H9 (cell line): ENCODE measurements around the gene PDE4C. TPM values are rescaled to one million over a fixed set of nuclear protein-coding genes. Genes with fewer than 3 reads are reported as not detected.
A peak's percentile ranks its signal among the peaks of the same experiment; 100 is the strongest.

Experiments
- DNase-seq: peaks from one replicate; pipeline ENCODE4 v3.0.0-alpha.2; 2017
- H2AFZ ChIP-seq: one replicate; pipeline ENCODE4 v1.6.1; 2013; ENCODE audit warnings: mild to moderate bottlenecking, low read length, control low read depth, moderate library complexity
- H2AK5ac ChIP-seq: 2 replicates; pipeline ENCODE4 v1.6.1; 2013; ENCODE audit warnings: low read length, control low read depth, mixed read lengths; ENCODE audit not compliant: insufficient read length
- H2BK120ac ChIP-seq: one replicate; pipeline ENCODE4 v1.6.1; 2013; ENCODE audit warnings: low read depth, mild to moderate bottlenecking, low read length, control low read depth, inconsistent platforms; ENCODE audit not compliant: poor library complexity, severe bottlenecking
- H2BK12ac ChIP-seq: 2 replicates; pipeline ENCODE4 v1.6.1; 2013; ENCODE audit warnings: low read length, control low read depth, mixed read lengths, low read depth; ENCODE audit not compliant: insufficient read length
- H2BK15ac ChIP-seq: 2 replicates; pipeline ENCODE4 v1.6.1; 2013; ENCODE audit warnings: low read depth, low read length, control low read depth
- H2BK20ac ChIP-seq: one replicate; pipeline ENCODE4 v1.6.1; 2013; ENCODE audit warnings: low read depth, mild to moderate bottlenecking, low read length, control low read depth, inconsistent platforms; ENCODE audit not compliant: poor library complexity, severe bottlenecking
- H2BK5ac ChIP-seq: 2 replicates; pipeline ENCODE4 v1.6.1; 2013; ENCODE audit warnings: low read length, control low read depth, mixed read lengths; ENCODE audit not compliant: insufficient read length
- H3K14ac ChIP-seq: 2 replicates; pipeline ENCODE4 v1.6.1; 2013; ENCODE audit warnings: low read length, control low read depth; ENCODE audit not compliant: insufficient read depth
- H3K18ac ChIP-seq: 2 replicates; pipeline ENCODE4 v1.6.1; 2013; ENCODE audit warnings: low read depth, mild to moderate bottlenecking, mixed read lengths, low read length, control low read depth; ENCODE audit not compliant: insufficient read length
- H3K23ac ChIP-seq: 2 replicates; pipeline ENCODE4 v1.6.1; 2013; ENCODE audit warnings: low read length, control low read depth, mixed read lengths, low read depth; ENCODE audit not compliant: insufficient read length
- H3K23me2 ChIP-seq: 2 replicates; pipeline ENCODE4 v1.6.1; 2013; ENCODE audit warnings: low read depth, mild to moderate bottlenecking, mixed read lengths, low read length, control low read depth; ENCODE audit not compliant: insufficient read length, poor library complexity, severe bottlenecking
- H3K27ac ChIP-seq: 2 replicates; pipeline ENCODE4 v1.5.1; 2013; ENCODE audit warnings: low read length, control low read depth, mixed read lengths, low read depth; ENCODE audit not compliant: insufficient read length
- H3K27me3 ChIP-seq: 2 replicates; pipeline ENCODE4 v1.6.1; 2013; ENCODE audit warnings: low read length, control low read depth, inconsistent platforms; ENCODE audit not compliant: insufficient read depth
- H3K4ac ChIP-seq: 2 replicates; pipeline ENCODE4 v1.6.1; 2013; ENCODE audit warnings: low read depth, mild to moderate bottlenecking, control low read depth, inconsistent platforms, low read length, moderate library complexity
- H3K4me1 ChIP-seq: 2 replicates; pipeline ENCODE4 v1.6.1; 2013; ENCODE audit warnings: low read length, control low read depth, inconsistent platforms; ENCODE audit not compliant: insufficient read depth
- H3K4me2 ChIP-seq: 2 replicates; pipeline ENCODE4 v1.6.1; 2013; ENCODE audit warnings: low read length, control low read depth, mixed read lengths; ENCODE audit not compliant: insufficient read length, insufficient read depth
- H3K56ac ChIP-seq: 2 replicates; pipeline ENCODE4 v1.6.1; 2013; ENCODE audit warnings: low read depth, mild to moderate bottlenecking, mixed read lengths, low read length, control low read depth; ENCODE audit not compliant: insufficient read length
- H3K79me1 ChIP-seq: 2 replicates; pipeline ENCODE4 v1.6.1; 2013; ENCODE audit warnings: low read depth, mild to moderate bottlenecking, moderate library complexity, low read length, control low read depth, inconsistent platforms; ENCODE audit not compliant: insufficient read depth, poor library complexity, severe bottlenecking
- H3K79me2 ChIP-seq: 2 replicates; pipeline ENCODE4 v1.6.1; 2013; ENCODE audit warnings: low read length, control low read depth, inconsistent platforms; ENCODE audit not compliant: insufficient read depth
- H3K9ac ChIP-seq: 2 replicates; pipeline ENCODE4 v1.6.1; 2013; ENCODE audit warnings: low read length, control low read depth, mixed read lengths; ENCODE audit not compliant: insufficient read length; ENCODE audit errors: extremely low read depth
- H3K9me3 ChIP-seq: one replicate; pipeline ENCODE4 v1.6.1; 2013; ENCODE audit warnings: low read depth, low read length, inconsistent platforms; ENCODE audit not compliant: control insufficient read depth
- H3T11ph ChIP-seq: one replicate; pipeline ENCODE4 v1.6.1; 2013; ENCODE audit warnings: mild to moderate bottlenecking, low read length, control low read depth, inconsistent platforms
- H4K20me1 ChIP-seq: one replicate; pipeline ENCODE4 v1.6.1; 2013; ENCODE audit not compliant: control insufficient read depth, insufficient read length, insufficient read depth
- H4K5ac ChIP-seq: 2 replicates; pipeline ENCODE4 v1.6.1; 2013; ENCODE audit warnings: low read depth, mild to moderate bottlenecking, mixed read lengths, low read length, control low read depth; ENCODE audit not compliant: insufficient read length
- H4K8ac ChIP-seq: replicated peaks from 2 replicates; pipeline ENCODE4 v1.6.1; 2013; ENCODE audit warnings: low read length, control low read depth, mixed read lengths, low read depth; ENCODE audit not compliant: insufficient read length
- H4K91ac ChIP-seq: 2 replicates; pipeline ENCODE4 v1.6.1; 2013; ENCODE audit warnings: low read depth, mild to moderate bottlenecking, moderate library complexity, mixed read lengths, low read length, control low read depth; ENCODE audit not compliant: insufficient read length
- H3K27ac Mint-ChIP-seq, 3 experiments: 2 replicates in 2 of 3; 3 replicates in 1 of 3; pipeline ENCODE4 v1.8.0; 2020 to 2021; ENCODE audit warnings: mixed read lengths in 3 of 3, mild to moderate bottlenecking in 1 of 3, moderate library complexity in 1 of 3
- H3K27me3 Mint-ChIP-seq: 2 replicates; pipeline ENCODE4 v1.8.0; 2021; ENCODE audit warnings: low read depth, mild to moderate bottlenecking, moderate library complexity, mixed read lengths
- H3K36me3 Mint-ChIP-seq, 3 experiments: 2 replicates in 2 of 3; 3 replicates in 1 of 3; pipeline ENCODE4 v1.8.0; 2020 to 2021; ENCODE audit warnings: low read depth in 3 of 3, mixed read lengths in 3 of 3; ENCODE audit not compliant: insufficient read depth in 1 of 3
- H3K4me1 Mint-ChIP-seq, 2 experiments: 2 replicates each; pipeline ENCODE4 v1.8.0; 2020; ENCODE audit warnings: mixed read lengths in 2 of 2
- H3K4me3 Mint-ChIP-seq, 2 experiments: 2 replicates in 1 of 2; 3 replicates in 1 of 2; pipeline ENCODE4 v1.8.0; 2020 to 2021; ENCODE audit warnings: mild to moderate bottlenecking in 2 of 2, mixed read lengths in 2 of 2, moderate library complexity in 1 of 2
- H3K9me3 Mint-ChIP-seq, 2 experiments: 2 replicates in 1 of 2; 3 replicates in 1 of 2; pipeline ENCODE4 v1.8.0; 2020; ENCODE audit warnings: mild to moderate bottlenecking in 2 of 2, mixed read lengths in 2 of 2, moderate library complexity in 1 of 2
- CTCF ChIP-seq: fragments of 200-600 bp; sonication (generic); conservative IDR thresholded peaks from 3 replicates; pipeline ENCODE4 v1.8.0; 2021; ENCODE audit warnings: antibody characterized with exemption, mild to moderate bottlenecking
- total RNA-seq: library from RNA; stranded (reverse); gene quantifications from 2 replicates; pipeline ENCODE4 v1.2.1, GENCODE V29; 2021

PDE4C gene
- total RNA-seq, 1 experiment from 2014 or later, result 1.8 TPM

GRCh38 chr19:18262144-18262543, 35.9 kb upstream of the PDE4C start:
- H3K14ac ChIP-seq, result no peak overlapping the region
- no peaks in the 10 kb centered on the region for H4K20me1 ChIP-seq
- H2AK5ac ChIP-seq, result no peak overlapping the region
- Mint-ChIP-seq H3K27ac (no peak overlapping the region), H3K4me3 (peak overlapping the region in 1 of 2 experiments; percentile 32; a peak in 1 of 5 replicates), H3K9me3 (no peaks in the 10 kb centered on the region; a peak in 2 of 5 replicates), H3K36me3 (peaks cover 2 to 14% (median 5%) of the 10 kb centered on the region in 3 experiments; a peak in 4 of 7 replicates), H3K4me1 (no peaks in the 10 kb centered on the region), H3K27me3 (peaks cover 13% of the 10 kb centered on the region)
- no peak overlapping the region for H4K5ac ChIP-seq
- no peak overlapping the region for H3K18ac ChIP-seq
- H3K4me2 ChIP-seq, result no peak overlapping the region
- no peak overlapping the region for H3K23ac ChIP-seq
- H4K8ac ChIP-seq, result no peak overlapping the region
- no peaks in the 10 kb centered on the region for H3K23me2 ChIP-seq
- H3K27ac ChIP-seq, result no peak overlapping the region
- no peak overlapping the region for H3T11ph ChIP-seq
- H3K79me1 ChIP-seq, result no peaks in the 10 kb centered on the region
- no peak overlapping the region for H2BK12ac ChIP-seq
- no peaks in the 10 kb centered on the region for H3K4me1 ChIP-seq
- no peak overlapping the region for H2BK5ac ChIP-seq
- H3K79me2 ChIP-seq, result no peaks in the 10 kb centered on the region
- no peaks in the 10 kb centered on the region for H3K27me3 ChIP-seq
- DNase-seq, result no peak
- no peak overlapping the region for H2BK15ac ChIP-seq
- H2BK120ac ChIP-seq, result no peak overlapping the region
- TF ChIP-seq CTCF, result no peak
- no peak overlapping the region for H2AFZ ChIP-seq
- H3K4ac ChIP-seq, result no peak overlapping the region
- no peak overlapping the region for H3K56ac ChIP-seq
- H2BK20ac ChIP-seq, result no peak overlapping the region
- no peaks in the 10 kb centered on the region for H3K9me3 ChIP-seq
- no peak overlapping the region for H3K9ac ChIP-seq
- H4K91ac ChIP-seq, result no peak overlapping the region
